ENCODE results near the gene ENPP5.

DNA sequence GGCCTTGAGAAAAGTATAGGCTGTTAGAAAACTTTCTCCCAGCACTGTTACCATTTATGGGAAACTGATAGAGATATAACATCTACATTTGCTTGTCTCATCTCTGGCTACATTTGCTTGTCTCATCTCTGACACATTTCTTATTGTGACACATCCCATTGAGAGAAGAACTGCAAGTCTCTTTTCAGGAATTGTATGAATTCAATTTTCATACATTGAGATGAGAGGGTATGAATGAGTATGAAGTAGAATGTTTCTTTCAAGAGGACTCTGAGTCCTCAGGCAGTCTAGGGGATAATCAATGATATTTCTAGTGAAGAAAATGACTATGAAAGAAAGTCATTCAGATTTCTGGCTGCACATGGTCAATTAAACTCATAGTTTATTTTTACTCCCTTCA lies 37.5 kb upstream of the ENPP5 start:
- TF ChIP-seq BHLHE40 (IDR thresholded peaks at IDR 0.05; ENCODE audit: borderline replicate concordance) (no peak), FOXK2 (IDR thresholded peaks at IDR 0.05) (no peak), SUZ12 (IDR thresholded peaks at IDR 0.05) (no peak), SP1 (IDR thresholded peaks at IDR 0.05) (no peak), ELF4 (IDR thresholded peaks at IDR 0.05) (no peak), TARDBP (IDR thresholded peaks at IDR 0.05) (no peak), HDGF (IDR thresholded peaks at IDR 0.05; ENCODE audit: borderline replicate concordance) (no peak), FOXA1 (IDR thresholded peaks at IDR 0.05) (no peak), FOXM1 (IDR thresholded peaks at IDR 0.05; ENCODE audit: borderline replicate concordance) (no peak)

Data from HEK293T (cell line).